VCaP (cell line): ENCODE measurements around the gene MPDU1.

Experiments
- H3K27ac ChIP-seq: fragments of 450-650 bp; 2 replicates; pipeline ENCODE4 v1.5.1; 2017
- TF ChIP-seq, protein P1 (sequence below): fragments of 450-650 bp; conservative IDR thresholded peaks from 2 replicates; pipeline ENCODE4 v1.5.1; 2017; ENCODE audit warnings: mild to moderate bottlenecking, moderate library complexity

MPDU1 gene

DNA sequence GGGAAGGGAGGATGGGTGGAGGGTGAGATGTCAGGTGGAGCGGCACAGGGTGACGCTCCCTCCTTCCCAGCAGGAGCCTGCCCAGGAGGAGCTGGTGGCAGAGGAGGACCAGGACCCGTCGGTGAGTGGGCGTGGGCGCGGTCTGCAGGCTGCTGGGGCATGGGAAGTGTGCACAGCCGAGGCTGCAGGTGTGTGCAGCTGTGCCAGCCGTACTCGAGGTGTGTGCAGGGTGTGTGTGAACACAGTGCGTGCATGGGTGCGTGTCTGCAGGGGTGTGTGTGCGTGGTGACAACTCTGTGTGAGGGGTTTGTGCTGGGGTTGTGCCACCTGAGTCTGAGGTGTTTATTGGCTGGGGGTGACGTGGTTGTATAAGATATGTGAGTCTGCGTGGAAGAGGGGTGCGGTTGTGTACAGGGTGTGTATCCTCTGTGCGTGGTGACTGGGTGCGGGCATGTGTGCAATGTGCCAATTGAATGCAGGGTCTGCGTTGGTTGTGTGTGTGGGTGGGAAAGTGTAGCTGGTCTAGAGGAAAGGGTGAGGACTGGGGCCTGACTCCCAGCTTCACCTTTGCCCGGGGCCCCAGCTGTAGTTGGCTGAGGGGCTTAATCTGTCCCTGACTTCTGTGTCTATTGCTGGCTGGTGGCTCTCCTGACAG is 34.1 kb upstream of the MPDU1 start:
- TF ChIP-seq, protein P1, sequence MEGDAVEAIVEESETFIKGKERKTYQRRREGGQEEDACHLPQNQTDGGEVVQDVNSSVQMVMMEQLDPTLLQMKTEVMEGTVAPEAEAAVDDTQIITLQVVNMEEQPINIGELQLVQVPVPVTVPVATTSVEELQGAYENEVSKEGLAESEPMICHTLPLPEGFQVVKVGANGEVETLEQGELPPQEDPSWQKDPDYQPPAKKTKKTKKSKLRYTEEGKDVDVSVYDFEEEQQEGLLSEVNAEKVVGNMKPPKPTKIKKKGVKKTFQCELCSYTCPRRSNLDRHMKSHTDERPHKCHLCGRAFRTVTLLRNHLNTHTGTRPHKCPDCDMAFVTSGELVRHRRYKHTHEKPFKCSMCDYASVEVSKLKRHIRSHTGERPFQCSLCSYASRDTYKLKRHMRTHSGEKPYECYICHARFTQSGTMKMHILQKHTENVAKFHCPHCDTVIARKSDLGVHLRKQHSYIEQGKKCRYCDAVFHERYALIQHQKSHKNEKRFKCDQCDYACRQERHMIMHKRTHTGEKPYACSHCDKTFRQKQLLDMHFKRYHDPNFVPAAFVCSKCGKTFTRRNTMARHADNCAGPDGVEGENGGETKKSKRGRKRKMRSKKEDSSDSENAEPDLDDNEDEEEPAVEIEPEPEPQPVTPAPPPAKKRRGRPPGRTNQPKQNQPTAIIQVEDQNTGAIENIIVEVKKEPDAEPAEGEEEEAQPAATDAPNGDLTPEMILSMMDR = 0 out of 2 replicates have a peak, but pooled peaks have one; percentile 0
- peak overlapping the region; percentile 68 for H3K27ac ChIP-seq

DNA sequence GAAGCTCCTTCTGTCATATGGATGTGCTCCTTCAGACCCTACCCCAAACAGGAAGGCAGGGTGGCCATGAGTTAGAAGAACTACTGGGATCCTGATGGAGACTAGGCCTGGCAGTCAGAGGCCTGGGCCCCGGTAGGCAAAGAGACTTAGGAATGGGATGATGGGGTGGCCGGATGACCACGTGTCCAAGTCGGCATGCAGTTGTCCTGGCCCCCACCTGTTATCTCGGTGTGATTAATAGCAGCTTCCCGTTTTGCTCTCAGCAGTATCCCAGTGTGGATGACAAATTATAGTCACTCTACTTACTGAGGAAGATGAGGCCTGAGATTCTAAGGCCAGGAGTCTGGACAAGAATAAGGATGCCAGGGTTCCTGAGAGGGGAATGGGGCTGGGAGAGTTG is 33.3 kb upstream of the MPDU1 start:
- TF ChIP-seq, protein P1 = no peak
- no peak overlapping the region for H3K27ac ChIP-seq

DNA sequence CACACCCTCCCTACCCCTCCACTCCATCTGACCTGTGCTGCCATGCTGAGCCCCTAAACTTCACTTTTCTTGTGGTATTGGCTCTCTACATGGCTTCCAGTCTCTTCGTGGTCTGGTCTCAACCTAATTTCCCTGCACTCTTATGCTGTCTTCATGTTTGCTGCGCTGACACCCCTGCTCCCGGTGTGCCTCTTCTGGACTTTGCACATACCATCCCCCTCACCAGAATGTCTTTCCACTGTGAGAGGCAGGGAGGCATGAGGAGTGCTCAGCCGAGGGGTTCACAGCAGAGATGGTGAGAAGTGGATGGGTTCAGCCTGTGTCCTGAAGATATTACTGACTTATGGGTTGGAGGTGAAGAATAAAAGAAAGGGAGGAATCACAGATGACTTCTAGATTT is 32.3 kb upstream of the MPDU1 start:
- TF ChIP-seq, protein P1 = no peak
- no peak overlapping the region for H3K27ac ChIP-seq

DNA sequence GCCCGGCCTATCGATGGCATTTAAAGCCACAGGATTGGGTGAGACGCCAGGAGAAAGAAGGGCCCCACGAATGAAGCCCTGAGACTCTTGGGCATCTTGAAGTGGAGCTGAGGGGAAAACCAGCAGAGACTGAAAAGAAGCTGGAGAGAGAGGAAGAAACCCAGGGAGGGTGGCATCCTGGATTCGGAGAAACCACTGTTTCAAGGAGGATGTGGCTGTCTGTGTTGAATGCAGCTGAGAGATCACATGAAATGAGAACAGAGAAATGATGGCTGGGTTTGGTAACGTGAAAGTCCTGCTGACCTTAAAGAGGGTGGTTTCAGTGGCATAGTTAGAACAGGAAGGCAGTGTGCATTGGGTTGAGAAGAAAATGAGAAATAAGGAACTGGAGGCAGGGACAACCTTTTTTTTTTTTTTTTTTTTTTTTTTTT is 31.0 kb upstream of the MPDU1 start:
- TF ChIP-seq, protein P1 = no peak
- H3K27ac ChIP-seq = no peak overlapping the region

DNA sequence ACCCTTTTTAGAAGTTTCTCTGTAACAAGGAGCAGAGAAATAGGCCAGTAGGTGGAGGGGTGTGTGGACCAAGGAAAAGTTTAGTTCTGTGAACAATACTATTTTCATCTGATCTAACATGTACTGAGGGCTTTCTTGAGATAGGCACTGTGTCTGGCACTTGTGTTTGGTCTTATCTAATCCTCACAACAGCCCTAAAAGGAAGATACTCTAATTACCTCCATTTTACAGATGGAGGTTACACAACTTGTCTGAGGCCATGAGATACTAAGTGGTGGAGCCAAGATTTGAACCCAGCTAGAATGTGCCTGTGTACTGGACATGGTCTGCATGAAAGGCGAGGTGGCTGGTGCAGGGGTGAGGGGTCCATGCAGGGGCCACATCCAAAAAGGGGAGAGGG is 30.3 kb upstream of the MPDU1 start:
- H3K27ac ChIP-seq = no peak overlapping the region
- TF ChIP-seq, protein P1 = no peak

DNA sequence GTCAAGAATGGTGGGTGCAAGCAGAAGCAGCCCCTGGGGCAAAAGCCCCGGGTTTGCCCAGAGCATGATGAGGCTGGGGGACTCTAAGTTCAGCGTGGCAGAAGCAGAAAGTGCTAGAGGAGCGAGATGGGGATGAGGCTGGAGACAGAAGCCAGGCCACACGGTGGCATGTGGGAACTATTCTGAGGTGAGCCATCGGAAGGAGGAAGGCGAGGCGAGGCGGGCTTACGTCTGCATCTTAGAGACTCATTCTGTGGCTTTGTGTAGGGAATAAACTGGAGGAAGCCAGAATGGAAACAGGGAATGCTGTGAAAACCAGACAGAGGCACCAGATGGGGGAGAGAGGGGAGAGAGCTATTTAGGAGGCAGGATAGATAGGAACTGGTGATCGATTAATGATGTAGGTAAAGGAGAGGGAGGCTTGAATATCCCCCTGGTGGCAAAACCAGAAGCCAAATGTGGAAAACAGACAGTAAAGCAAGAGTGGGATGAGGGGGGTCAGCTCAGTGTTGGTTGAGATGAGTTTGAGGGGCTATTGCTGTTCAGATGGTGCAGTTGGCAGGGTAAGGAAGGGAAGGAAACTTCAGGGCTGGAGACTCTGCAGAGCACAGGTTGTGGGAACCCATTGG is 28.2 kb upstream of the MPDU1 start:
- TF ChIP-seq, protein P1 = no peak
- no peak overlapping the region for H3K27ac ChIP-seq

DNA sequence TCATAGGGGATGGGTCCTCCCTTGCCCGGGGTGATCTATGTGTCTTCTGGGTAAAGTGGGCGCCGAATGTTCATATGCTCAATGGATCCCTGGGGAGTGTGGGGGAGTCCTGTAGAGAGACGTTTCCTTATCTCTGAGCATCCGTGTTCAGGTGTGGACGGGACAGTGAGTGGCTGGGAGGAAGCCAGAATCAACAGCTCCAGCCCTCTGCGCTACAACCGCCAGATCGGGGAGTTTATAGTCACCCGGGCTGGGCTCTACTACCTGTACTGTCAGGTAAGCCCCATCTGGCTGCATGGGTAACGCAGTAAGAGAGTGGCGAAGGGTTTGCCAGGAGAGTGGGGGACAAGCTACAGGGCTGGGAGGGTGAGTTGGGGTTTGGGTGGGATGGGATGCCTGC is 27.0 kb upstream of the MPDU1 start:
- peak overlapping the region; percentile 87 for H3K27ac ChIP-seq
- TF ChIP-seq, protein P1 = no peak
